ENCODE measurements around the gene SLC43A3. TPM values are rescaled to one million over a fixed set of nuclear protein-coding genes. Genes with fewer than 3 reads are reported as not detected.
A peak's percentile ranks its signal among the peaks of the same experiment; 100 is the strongest.

Gene SLC43A3
- total and polyA plus RNA-seq, 12 donors: 12.1 to 36.2 (median 19.8) TPM

- Histone ChIP-seq H3K4me1 (peaks cover 0 to 35% (median 12%) of the 10 kb centered on the region in 9 donors), H3K4me3 (no peak overlapping the region), H3K27ac (peak overlapping the region in 5 of 10 donors; percentile 22 to 76 (median 50)), H3K27me3 (no peaks in the 10 kb centered on the region), H3K9me3 (no peaks in the 10 kb centered on the region), H3K36me3 (no peaks in the 10 kb centered on the region)
- ATAC-seq (peak in 7 of 8 donors; percentile 47 to 88 (median 79)), DNase-seq (peak in 1 of 2 donors; percentile 20)
- no peak for TF ChIP-seq CTCF (IDR thresholded peaks at IDR 0.05)
- intact Hi-C loops (cut with DNase I): loop anchor here in 2 of 10 donors (5.0 to 10.0 kb wide), 2 partner anchors 49 to 96 kb away; no protein-coding TSS in a partner anchor
- WGBS, 2 donors: 71 to 73% methylated on average over 9 of the region's 9 CpGs
Measured at GRCh38 chr11:57358543-57358961, 68.4 kb downstream of the SLC43A3 start.

- H3K27ac ChIP-seq: peak overlapping the region in 7 of 10 donors; percentile 0 to 76 (median 41)
- intact Hi-C loops (cut with DNase I): loop anchor here in 2 of 10 donors (5.0 to 10.0 kb wide), 2 partner anchors 49 to 97 kb away; no protein-coding TSS in a partner anchor
- no peak overlapping the region for H3K4me3 ChIP-seq
Measured at GRCh38 chr11:57357856-57358255, 69.1 kb downstream of the SLC43A3 start.

DNA sequence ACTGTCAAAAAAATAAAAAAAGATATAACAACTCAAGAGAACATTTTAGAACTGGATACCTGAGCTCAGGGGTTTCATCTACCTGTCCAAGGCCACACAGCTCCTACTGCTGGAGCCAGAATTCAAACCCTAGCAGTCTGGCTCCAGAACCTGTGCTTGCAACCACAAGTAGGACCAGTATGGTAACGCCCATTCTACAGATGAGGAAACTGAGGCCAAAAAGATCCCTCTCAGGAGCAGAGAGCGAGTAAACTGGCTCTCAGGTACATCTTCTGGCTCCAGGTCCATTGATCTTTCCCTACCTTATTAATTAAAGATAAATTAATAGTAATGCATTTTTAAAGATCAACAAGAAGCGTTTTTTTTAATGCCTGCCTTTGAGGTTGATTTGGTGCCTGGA is 69.6 kb downstream of the SLC43A3 start:
- intact Hi-C loops (cut with DNase I): loop anchor here in 2 of 10 donors (5.0 to 10.0 kb wide), 2 partner anchors 50 to 97 kb away; no protein-coding TSS in a partner anchor
- Histone ChIP-seq H3K27ac (peak overlapping the region in 6 of 10 donors; percentile 0 to 76 (median 46)), H3K4me1 (peaks cover 0 to 34% (median 12%) of the 10 kb centered on the region in 9 donors), H3K4me3 (no peak overlapping the region), H3K27me3 (no peaks in the 10 kb centered on the region), H3K9me3 (no peaks in the 10 kb centered on the region), H3K36me3 (no peaks in the 10 kb centered on the region)
- DNase-seq (no peak), ATAC-seq (no peak)
- no peak for TF ChIP-seq CTCF (IDR thresholded peaks at IDR 0.05)
- 87% methylated on average over 3 of the region's 3 CpGs for WGBS, 2 donors

More at GRCh38 chr11:57357856-57358255, 69.1 kb downstream of the SLC43A3 start:
- 28 to 29% methylated on average over 6 of the region's 6 CpGs for WGBS, 2 donors
- H3K27me3 ChIP-seq: no peaks in the 10 kb centered on the region
- peak in 2 of 8 donors; percentile 30 to 42 for ATAC-seq
- no peaks in the 10 kb centered on the region for H3K9me3 ChIP-seq
- no peak for TF ChIP-seq CTCF (IDR thresholded peaks at IDR 0.05)
- H3K4me1 ChIP-seq: peaks cover 0 to 34% (median 12%) of the 10 kb centered on the region in 9 donors
- no peaks in the 10 kb centered on the region for H3K36me3 ChIP-seq
- DNase-seq: no peak

Other genes starting within 250 kb of the SLC43A3 start
- gene LRRC55, start 245.2 kb downstream of the SLC43A3 start, total RNA-seq: under 1 TPM in 9 of 10 donors, not detected in 1; 0.05 to 0.53 (median 0.29) TPM
- under 1 TPM; 0.04 to 0.07 TPM for gene LRRC55, start 245.2 kb downstream of the SLC43A3 start, polyA plus RNA-seq
- gene APLNR, start 189.9 kb downstream of the SLC43A3 start, total RNA-seq: 10 to 100 TPM in 7 of 10 donors, 1 to 10 TPM in 3; 7.5 to 39.3 (median 13.9) TPM
- 1 to 10 TPM; 2.0 to 7.2 TPM for gene APLNR, start 189.9 kb downstream of the SLC43A3 start, polyA plus RNA-seq
- 10 to 100 TPM; 19.9 to 53.8 (median 34.3) TPM for gene TNKS1BP1, start 102.2 kb downstream of the SLC43A3 start, total RNA-seq
- gene TNKS1BP1, start 102.2 kb downstream of the SLC43A3 start, polyA plus RNA-seq: 100 to 1,000 TPM in 1 of 2 donors, 10 to 100 TPM in 1; 39.6 to 118 TPM
- gene SSRP1, start 91.2 kb downstream of the SLC43A3 start, total RNA-seq: 10 to 100 TPM; 30.5 to 44.9 (median 35.4) TPM
- gene SSRP1, start 91.2 kb downstream of the SLC43A3 start, polyA plus RNA-seq: 10 to 100 TPM; 22.6 to 73.2 TPM
- gene P2RX3, start 88.8 kb downstream of the SLC43A3 start, total RNA-seq: 1 to 10 TPM in 7 of 10 donors, under 1 TPM in 3; 0.32 to 5.1 (median 1.5) TPM
- gene P2RX3, start 88.8 kb downstream of the SLC43A3 start, polyA plus RNA-seq: under 1 TPM; 0.42 to 0.66 TPM
- not detected for gene PRG3, start 46.0 kb downstream of the SLC43A3 start, total RNA-seq
- not detected for gene PRG3, start 46.0 kb downstream of the SLC43A3 start, polyA plus RNA-seq
- under 1 TPM in 1 of 10 donors, not detected in 9; 0.49 TPM for gene PRG2, start 36.5 kb downstream of the SLC43A3 start, total RNA-seq
- not detected for gene PRG2, start 36.5 kb downstream of the SLC43A3 start, polyA plus RNA-seq
- 1 to 10 TPM in 3 of 10 donors, under 1 TPM in 7; 0.33 to 1.5 (median 0.87) TPM for gene RTN4RL2, start 33.4 kb upstream of the SLC43A3 start, total RNA-seq
- gene RTN4RL2, start 33.4 kb upstream of the SLC43A3 start, polyA plus RNA-seq: 1 to 10 TPM in 1 of 2 donors, under 1 TPM in 1; 0.88 to 1.3 TPM
- gene SLC43A1, start 88.6 kb upstream of the SLC43A3 start, total RNA-seq: 1 to 10 TPM; 3.4 to 8.9 (median 4.7) TPM
- 10 to 100 TPM in 1 of 2 donors, 1 to 10 TPM in 1; 6.7 to 16.5 TPM for gene SLC43A1, start 88.6 kb upstream of the SLC43A3 start, polyA plus RNA-seq
- 10 to 100 TPM; 38.0 to 76.6 (median 51.5) TPM for gene TIMM10, start 103.6 kb upstream of the SLC43A3 start, total RNA-seq
- gene TIMM10, start 103.6 kb upstream of the SLC43A3 start, polyA plus RNA-seq: 100 to 1,000 TPM in 1 of 2 donors, 10 to 100 TPM in 1; 22.9 to 163 TPM
- gene SMTNL1, start 110.5 kb upstream of the SLC43A3 start, total RNA-seq: not detected
- gene SMTNL1, start 110.5 kb upstream of the SLC43A3 start, polyA plus RNA-seq: not detected
- 100 to 1,000 TPM in 1 of 10 donors, 10 to 100 TPM in 8, 1 to 10 TPM in 1; 9.7 to 156 (median 17.7) TPM for gene UBE2L6, start 140.6 kb upstream of the SLC43A3 start, total RNA-seq
- 10 to 100 TPM; 14.1 to 19.3 TPM for gene UBE2L6, start 140.6 kb upstream of the SLC43A3 start, polyA plus RNA-seq
- 100 to 1,000 TPM in 4 of 10 donors, 10 to 100 TPM in 6; 39.8 to 197 (median 71.6) TPM for gene SERPING1, start 170.6 kb upstream of the SLC43A3 start, total RNA-seq
- 100 to 1,000 TPM; 167 to 184 TPM for gene SERPING1, start 170.6 kb upstream of the SLC43A3 start, polyA plus RNA-seq
- gene YPEL4, start 222.8 kb upstream of the SLC43A3 start, total RNA-seq: 1 to 10 TPM in 2 of 10 donors, under 1 TPM in 7, not detected in 1; 0.17 to 1.1 (median 0.55) TPM
- gene YPEL4, start 222.8 kb upstream of the SLC43A3 start, polyA plus RNA-seq: 1 to 10 TPM in 1 of 2 donors, under 1 TPM in 1; 0.43 to 3.4 TPM
- 1 to 10 TPM; 4.0 to 9.0 (median 7.1) TPM for gene CLP1, start 230.6 kb upstream of the SLC43A3 start, total RNA-seq
- gene CLP1, start 230.6 kb upstream of the SLC43A3 start, polyA plus RNA-seq: 1 to 10 TPM; 2.9 to 9.0 TPM
- 10 to 100 TPM; 32.6 to 56.5 (median 41.6) TPM for gene ZDHHC5, start 241.0 kb upstream of the SLC43A3 start, total RNA-seq
- gene ZDHHC5, start 241.0 kb upstream of the SLC43A3 start, polyA plus RNA-seq: 10 to 100 TPM; 22.3 to 31.6 TPM